Measurements from ENCODE around the gene HUS1.

The HUS1 gene

GRCh38 chr7:48016641-48017040, 37.2 kb upstream of the HUS1 start:
- Histone ChIP-seq H3K27ac (ENCODE audit: extremely low read depth, low read depth, low read length) (no peak overlapping the region), H3K36me3 (ENCODE audit: control insufficient read depth in 2 of 2, insufficient read depth in 1 of 2, low read length in 2 of 2) (no peaks in the 10 kb centered on the region), H3K9me3 (ENCODE audit: control insufficient read depth, insufficient read depth, low read depth, low read length) (no peaks in the 10 kb centered on the region), H3K4me1 (ENCODE audit: control insufficient read depth, insufficient read depth, low read length) (no peaks in the 10 kb centered on the region), H3K4me3 (ENCODE audit: low read depth, low read length) (no peak overlapping the region)
- ChIA-PET POLR2A (no interaction called here), CTCF (no interaction called here)
- TF ChIP-seq ZNF146 (tag by site-specific recombination; IDR thresholded peaks at IDR 0.05): no peak
- TF ChIP-seq ZNF266 (tag by site-specific recombination; IDR thresholded peaks at IDR 0.05; ENCODE audit: low read depth): no peak
- TF ChIP-seq ZNF175 (tag by site-specific recombination; IDR thresholded peaks at IDR 0.05): no peak
- TF ChIP-seq ZNF169 (tag by site-specific recombination; IDR thresholded peaks at IDR 0.05): no peak
- TF ChIP-seq ZNF184 (tag by site-specific recombination; IDR thresholded peaks at IDR 0.05): no peak
- TF ChIP-seq SP3 (tag by site-specific recombination; IDR thresholded peaks at IDR 0.05): no peak
- TF ChIP-seq ZNF211 (tag by site-specific recombination; IDR thresholded peaks at IDR 0.05; ENCODE audit: low read depth): no peak

GRCh38 chr7:48011951-48012350, 32.5 kb upstream of the HUS1 start:
- no peaks in the 10 kb centered on the region for H3K9me3 ChIP-seq (ENCODE audit: control insufficient read depth, insufficient read depth, low read depth, low read length)
- no peak overlapping the region for H3K4me3 ChIP-seq (ENCODE audit: low read depth, low read length)
- TF ChIP-seq ZNF560 (tag by site-specific recombination; IDR thresholded peaks at IDR 0.05; ENCODE audit: borderline replicate concordance) (no peak), ZNF138 (tag by site-specific recombination; IDR thresholded peaks at IDR 0.05; ENCODE audit: borderline replicate concordance) (no peak), RBAK (tag by site-specific recombination; IDR thresholded peaks at IDR 0.05) (no peak), BCL11B (tag by site-specific recombination; IDR thresholded peaks at IDR 0.05; ENCODE audit: low read depth) (no peak), ZNF366 (tag by site-specific recombination; conservative IDR thresholded peaks at IDR 0.05) (no peak), ZBTB6 (tag by site-specific recombination; IDR thresholded peaks at IDR 0.05) (no peak), HOXD13 (CRISPR knock-in tag; IDR thresholded peaks at IDR 0.05; ENCODE audit: borderline replicate concordance) (no peak), ZNF341 (tag by site-specific recombination; IDR thresholded peaks at IDR 0.05; ENCODE audit: low read depth) (no peak), ZFP69B (tag by site-specific recombination; IDR thresholded peaks at IDR 0.05) (no peak)
- TF ChIP-seq, protein P1, sequence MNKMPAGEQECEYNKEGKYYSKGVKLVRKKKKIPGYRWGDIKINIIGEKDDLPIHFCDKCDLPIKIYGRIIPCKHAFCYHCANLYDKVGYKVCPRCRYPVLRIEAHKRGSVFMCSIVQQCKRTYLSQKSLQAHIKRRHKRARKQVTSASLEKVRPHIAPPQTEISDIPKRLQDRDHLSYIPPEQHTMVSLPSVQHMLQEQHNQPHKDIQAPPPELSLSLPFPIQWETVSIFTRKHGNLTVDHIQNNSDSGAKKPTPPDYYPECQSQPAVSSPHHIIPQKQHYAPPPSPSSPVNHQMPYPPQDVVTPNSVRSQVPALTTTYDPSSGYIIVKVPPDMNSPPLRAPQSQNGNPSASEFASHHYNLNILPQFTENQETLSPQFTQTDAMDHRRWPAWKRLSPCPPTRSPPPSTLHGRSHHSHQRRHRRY (tag by site-specific recombination; IDR thresholded peaks at IDR 0.05): no peak
- TF ChIP-seq, protein P2, sequence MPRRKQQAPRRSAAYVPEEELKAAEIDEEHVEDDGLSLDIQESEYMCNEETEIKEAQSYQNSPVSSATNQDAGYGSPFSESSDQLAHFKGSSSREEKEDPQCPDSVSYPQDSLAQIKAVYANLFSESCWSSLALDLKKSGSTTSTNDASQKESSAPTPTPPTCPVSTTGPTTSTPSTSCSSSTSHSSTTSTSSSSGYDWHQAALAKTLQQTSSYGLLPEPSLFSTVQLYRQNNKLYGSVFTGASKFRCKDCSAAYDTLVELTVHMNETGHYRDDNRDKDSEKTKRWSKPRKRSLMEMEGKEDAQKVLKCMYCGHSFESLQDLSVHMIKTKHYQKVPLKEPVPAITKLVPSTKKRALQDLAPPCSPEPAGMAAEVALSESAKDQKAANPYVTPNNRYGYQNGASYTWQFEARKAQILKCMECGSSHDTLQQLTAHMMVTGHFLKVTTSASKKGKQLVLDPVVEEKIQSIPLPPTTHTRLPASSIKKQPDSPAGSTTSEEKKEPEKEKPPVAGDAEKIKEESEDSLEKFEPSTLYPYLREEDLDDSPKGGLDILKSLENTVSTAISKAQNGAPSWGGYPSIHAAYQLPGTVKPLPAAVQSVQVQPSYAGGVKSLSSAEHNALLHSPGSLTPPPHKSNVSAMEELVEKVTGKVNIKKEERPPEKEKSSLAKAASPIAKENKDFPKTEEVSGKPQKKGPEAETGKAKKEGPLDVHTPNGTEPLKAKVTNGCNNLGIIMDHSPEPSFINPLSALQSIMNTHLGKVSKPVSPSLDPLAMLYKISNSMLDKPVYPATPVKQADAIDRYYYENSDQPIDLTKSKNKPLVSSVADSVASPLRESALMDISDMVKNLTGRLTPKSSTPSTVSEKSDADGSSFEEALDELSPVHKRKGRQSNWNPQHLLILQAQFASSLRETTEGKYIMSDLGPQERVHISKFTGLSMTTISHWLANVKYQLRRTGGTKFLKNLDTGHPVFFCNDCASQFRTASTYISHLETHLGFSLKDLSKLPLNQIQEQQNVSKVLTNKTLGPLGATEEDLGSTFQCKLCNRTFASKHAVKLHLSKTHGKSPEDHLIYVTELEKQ (tag by site-specific recombination; IDR thresholded peaks at IDR 0.05; ENCODE audit: borderline replicate concordance): no peak
- no peaks in the 10 kb centered on the region for H3K4me1 ChIP-seq (ENCODE audit: control insufficient read depth, insufficient read depth, low read length)
- no peaks in the 10 kb centered on the region for H3K36me3 ChIP-seq (ENCODE audit: control insufficient read depth in 2 of 2, insufficient read depth in 1 of 2, low read length in 2 of 2)
- POLR2A ChIA-PET: no interaction called here
- CTCF ChIA-PET: interaction anchor here (0.9 to 1.3 kb wide), 2 partner anchors 13 to 67 kb away, joined by 3 to 4 read pairs; no protein-coding TSS in a partner anchor
- H3K27ac ChIP-seq (ENCODE audit: extremely low read depth, low read depth, low read length): no peak overlapping the region

- ChIA-PET POLR2A (no interaction called here), CTCF (no interaction called here)
- Histone ChIP-seq H3K36me3 (ENCODE audit: control insufficient read depth in 2 of 2, insufficient read depth in 1 of 2, low read length in 2 of 2) (no peaks in the 10 kb centered on the region), H3K4me3 (ENCODE audit: low read depth, low read length) (no peak overlapping the region), H3K4me1 (ENCODE audit: control insufficient read depth, insufficient read depth, low read length) (no peaks in the 10 kb centered on the region), H3K9me3 (ENCODE audit: control insufficient read depth, insufficient read depth, low read depth, low read length) (no peaks in the 10 kb centered on the region), H3K27ac (ENCODE audit: extremely low read depth, low read depth, low read length) (no peak overlapping the region)
- TF ChIP-seq, protein P3, sequence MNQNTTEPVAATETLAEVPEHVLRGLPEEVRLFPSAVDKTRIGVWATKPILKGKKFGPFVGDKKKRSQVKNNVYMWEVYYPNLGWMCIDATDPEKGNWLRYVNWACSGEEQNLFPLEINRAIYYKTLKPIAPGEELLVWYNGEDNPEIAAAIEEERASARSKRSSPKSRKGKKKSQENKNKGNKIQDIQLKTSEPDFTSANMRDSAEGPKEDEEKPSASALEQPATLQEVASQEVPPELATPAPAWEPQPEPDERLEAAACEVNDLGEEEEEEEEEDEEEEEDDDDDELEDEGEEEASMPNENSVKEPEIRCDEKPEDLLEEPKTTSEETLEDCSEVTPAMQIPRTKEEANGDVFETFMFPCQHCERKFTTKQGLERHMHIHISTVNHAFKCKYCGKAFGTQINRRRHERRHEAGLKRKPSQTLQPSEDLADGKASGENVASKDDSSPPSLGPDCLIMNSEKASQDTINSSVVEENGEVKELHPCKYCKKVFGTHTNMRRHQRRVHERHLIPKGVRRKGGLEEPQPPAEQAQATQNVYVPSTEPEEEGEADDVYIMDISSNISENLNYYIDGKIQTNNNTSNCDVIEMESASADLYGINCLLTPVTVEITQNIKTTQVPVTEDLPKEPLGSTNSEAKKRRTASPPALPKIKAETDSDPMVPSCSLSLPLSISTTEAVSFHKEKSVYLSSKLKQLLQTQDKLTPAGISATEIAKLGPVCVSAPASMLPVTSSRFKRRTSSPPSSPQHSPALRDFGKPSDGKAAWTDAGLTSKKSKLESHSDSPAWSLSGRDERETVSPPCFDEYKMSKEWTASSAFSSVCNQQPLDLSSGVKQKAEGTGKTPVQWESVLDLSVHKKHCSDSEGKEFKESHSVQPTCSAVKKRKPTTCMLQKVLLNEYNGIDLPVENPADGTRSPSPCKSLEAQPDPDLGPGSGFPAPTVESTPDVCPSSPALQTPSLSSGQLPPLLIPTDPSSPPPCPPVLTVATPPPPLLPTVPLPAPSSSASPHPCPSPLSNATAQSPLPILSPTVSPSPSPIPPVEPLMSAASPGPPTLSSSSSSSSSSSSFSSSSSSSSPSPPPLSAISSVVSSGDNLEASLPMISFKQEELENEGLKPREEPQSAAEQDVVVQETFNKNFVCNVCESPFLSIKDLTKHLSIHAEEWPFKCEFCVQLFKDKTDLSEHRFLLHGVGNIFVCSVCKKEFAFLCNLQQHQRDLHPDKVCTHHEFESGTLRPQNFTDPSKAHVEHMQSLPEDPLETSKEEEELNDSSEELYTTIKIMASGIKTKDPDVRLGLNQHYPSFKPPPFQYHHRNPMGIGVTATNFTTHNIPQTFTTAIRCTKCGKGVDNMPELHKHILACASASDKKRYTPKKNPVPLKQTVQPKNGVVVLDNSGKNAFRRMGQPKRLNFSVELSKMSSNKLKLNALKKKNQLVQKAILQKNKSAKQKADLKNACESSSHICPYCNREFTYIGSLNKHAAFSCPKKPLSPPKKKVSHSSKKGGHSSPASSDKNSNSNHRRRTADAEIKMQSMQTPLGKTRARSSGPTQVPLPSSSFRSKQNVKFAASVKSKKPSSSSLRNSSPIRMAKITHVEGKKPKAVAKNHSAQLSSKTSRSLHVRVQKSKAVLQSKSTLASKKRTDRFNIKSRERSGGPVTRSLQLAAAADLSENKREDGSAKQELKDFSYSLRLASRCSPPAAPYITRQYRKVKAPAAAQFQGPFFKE (tag by site-specific recombination; IDR thresholded peaks at IDR 0.05; ENCODE audit: borderline replicate concordance): no peak
- TF ChIP-seq, protein P4, sequence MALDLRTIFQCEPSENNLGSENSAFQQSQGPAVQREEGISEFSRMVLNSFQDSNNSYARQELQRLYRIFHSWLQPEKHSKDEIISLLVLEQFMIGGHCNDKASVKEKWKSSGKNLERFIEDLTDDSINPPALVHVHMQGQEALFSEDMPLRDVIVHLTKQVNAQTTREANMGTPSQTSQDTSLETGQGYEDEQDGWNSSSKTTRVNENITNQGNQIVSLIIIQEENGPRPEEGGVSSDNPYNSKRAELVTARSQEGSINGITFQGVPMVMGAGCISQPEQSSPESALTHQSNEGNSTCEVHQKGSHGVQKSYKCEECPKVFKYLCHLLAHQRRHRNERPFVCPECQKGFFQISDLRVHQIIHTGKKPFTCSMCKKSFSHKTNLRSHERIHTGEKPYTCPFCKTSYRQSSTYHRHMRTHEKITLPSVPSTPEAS (tag by site-specific recombination; IDR thresholded peaks at IDR 0.05): no peak
Observed at GRCh38 chr7:48011323-48011722, 31.9 kb upstream of the HUS1 start.
